COR-L47 (cell line): Measurements from ENCODE around the gene ITPA.

Experiments used
- DNase-seq: peaks from one replicate; lab custom pipeline; 2025; lab: John Stamatoyannopoulos, UW

ITPA gene

DNA sequence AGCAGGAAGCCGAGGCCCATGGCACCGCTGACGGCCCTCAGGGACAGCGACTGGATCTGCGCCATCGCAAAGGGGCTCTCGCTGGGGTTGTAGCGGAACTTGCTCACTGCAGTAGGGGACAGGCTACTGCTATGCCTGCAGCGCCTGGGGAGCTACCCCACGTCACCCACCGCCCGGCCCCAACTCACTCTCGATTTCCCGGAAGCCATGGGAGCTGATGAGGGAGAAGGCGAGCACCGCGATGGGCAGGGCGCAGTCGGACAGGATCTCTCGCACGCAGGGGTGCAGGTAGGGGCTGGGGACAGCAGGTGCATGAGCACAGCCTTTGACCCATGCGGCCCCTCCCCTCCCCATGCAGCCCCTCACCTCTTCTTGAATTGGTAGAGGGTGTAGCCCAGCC lies 19.9 kb downstream of the ITPA start:
- DNase-seq = no peak

GRCh38 chr20:3229798-3230197 lies 20.5 kb downstream of the ITPA start:
- no peak for DNase-seq

DNA sequence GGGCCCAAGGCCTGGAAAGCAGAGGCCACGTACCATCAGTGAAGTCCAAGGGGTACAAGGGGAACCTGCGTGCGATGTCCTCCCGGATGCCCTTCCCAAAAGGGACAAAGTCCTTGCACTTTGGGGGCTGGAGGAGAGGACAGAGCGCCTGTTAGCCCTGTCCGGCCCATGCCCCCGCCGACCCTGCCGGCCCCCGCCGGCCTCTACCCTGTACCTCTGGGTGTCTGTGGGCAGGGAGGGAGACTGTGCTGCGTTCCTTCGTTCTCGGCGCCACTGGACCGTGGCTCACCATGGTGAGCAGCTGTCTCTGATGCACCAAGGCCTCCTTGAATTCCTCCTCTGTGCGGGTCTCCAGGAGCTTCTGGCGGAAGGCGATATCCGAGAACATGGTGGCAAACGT lies 21.8 kb downstream of the ITPA start:
- no peak for DNase-seq

DNA sequence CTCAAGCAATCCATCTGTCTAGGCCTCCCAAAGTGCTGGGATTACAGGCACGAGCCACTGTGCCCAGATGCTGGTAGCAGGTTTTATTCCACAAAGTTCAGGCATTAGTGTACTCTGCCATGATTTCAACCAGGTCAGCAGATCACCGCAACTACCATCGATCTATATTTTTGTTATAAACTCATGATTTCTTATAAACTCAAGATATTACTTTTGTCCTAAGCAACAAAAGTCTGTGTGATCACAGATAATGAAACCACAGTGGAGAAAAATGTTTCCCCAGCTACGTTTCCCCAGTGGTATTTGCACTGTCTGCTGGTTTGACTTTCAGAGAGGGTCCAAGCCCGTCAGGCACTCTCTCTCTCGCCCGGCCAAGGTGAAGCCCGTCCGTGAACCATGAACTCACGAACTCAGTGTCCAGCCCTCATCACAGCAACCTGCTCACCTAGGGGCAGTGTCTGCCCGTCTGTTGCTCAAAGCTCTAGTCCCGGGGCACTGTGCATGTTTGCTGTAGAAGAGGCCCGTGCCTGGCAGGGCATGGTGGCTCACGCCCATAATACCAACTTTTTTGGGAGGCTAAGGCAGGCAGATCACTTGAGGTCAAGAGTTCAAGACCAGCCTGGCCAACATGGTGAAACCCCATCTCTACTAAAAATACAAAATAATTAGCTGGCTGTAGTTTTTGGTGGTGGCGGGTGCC lies 22.7 kb downstream of the ITPA start:
- DNase-seq = no peak

DNA sequence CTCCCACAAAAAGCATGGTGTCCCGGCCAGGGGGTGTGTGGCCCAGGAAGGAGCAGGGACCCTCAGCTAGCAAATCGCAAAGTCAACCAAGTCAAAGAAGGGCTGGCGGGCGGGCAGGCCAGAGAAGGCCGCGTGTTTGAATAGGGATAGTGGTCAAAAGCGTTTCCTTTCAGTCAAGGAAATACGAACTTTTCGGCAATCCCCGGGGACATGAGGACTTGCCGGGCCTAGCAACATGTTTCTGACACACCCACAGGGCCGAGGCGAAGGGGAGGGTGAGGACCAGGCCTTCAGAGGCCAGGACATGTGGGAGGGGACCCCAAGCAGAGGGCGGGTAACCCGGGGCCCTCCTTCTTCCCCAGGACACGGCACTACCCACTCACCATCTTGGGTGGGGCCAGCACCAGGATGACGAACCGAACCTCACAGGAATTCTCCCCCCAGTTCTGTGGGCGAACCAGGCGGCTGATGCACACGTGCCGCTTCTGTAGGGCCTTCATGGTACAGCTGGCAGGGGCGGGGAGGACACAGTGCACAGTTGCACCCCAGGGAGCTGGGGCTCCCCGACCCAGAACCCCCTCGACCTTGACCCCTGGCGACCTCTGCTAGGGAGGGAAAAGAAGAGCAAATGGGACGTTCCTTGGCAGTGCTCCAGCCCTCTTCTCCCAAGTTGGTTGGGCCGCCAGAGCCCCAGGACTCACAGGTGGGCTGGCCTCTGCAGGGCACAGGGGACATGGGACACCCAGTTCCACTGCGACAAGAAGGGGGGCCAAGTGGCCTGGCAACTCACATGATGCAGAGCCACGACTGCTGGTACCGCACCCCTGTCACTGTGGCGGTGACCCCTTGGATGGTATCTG lies 24.1 kb downstream of the ITPA start:
- no peak for DNase-seq

DNA sequence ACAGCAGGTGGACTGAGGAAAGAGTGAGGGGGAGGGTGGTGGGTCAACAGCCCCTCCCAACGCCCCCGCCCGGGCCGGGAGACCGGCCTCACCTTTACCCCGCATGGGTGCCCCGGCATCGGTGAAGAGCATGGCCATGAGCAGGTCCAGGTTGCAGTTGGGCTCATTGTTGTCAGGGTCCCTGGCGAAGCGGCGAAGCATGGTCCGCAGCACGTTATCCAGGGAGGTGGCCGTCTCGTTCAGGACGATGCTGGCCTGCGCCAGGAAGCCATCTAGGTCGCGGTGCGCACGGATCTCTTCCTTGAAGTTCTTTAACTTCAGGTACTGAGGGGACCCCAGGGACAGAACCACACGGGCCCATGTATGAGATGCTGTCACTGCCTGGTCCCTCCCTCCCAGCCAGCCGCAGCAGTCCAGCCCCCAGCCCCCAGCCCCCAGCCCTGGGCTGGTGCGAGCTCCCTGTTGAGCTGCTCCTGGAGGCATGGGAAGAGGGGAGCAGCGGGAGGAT lies 24.7 kb downstream of the ITPA start:
- DNase-seq = no peak

GRCh38 chr20:3235666-3236324 lies 26.5 kb downstream of the ITPA start:
- DNase-seq = no peak

DNA sequence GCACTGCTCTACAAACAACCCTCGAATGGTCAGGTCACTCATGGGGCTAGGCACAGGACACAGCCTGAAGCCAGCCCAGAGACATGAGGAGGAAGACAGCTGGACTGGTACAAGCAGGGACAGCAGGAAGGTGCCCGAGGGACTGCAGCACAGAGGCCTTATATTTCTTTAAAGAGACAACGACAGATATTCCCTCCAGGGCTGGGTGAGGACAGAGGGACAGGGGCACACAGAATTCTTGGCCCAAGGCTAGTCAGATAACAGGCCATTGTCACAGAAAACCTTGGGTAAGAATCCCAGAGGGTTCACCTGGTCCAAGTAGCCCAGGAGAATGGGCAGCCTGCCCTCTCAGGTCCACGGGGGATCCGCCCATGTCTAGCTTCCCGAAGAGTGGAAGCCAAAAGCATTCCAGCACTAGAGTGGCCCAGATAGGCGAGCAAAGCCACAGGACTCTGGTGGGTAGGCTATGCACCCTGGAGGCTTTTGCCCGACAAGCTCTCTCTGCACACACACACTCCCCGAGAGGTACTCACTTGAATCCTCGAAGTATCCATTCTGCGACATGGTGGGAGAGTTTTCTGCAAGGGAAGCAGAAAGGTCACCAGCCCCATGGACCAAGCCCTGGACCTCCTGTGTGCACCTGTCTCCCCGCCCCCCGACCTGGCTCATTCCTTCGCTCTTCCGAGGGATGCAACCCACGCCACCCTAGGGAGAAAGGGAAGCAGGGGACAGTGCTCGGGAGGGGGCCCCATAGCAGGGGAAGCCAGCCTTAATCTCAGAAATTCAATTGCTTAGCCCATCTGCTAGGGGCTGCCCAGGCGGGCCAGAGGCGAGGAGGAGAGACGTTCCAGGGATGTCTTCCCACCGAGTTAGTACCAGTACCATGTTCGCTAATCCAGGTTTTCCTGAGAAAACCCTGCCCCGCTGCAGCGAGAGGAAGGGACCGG lies 28.0 kb downstream of the ITPA start:
- no peak for DNase-seq

GRCh38 chr20:3237958-3238615 lies 28.8 kb downstream of the ITPA start:
- DNase-seq = no peak

DNA sequence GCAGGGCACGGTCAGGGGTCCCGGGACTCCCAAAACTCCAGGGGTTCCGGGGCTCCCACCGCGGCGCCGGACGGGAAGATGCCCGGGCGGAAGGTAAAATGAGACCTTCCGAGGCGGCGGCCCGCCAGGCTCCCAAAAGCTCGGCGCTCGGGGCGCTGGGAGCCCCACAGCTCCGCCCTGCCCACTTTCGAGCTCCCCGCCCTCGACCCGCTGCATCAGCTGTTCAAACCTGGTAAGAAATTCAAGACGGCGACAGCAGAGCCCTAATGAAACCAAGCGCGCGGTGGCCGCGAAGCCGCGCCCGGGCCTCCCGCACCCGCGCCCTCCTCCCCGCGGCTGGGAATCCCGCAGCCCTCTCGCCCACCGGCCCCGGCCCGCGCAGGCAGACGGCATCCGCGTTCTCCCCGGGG lies 29.3 kb downstream of the ITPA start:
- no peak for DNase-seq

DNA sequence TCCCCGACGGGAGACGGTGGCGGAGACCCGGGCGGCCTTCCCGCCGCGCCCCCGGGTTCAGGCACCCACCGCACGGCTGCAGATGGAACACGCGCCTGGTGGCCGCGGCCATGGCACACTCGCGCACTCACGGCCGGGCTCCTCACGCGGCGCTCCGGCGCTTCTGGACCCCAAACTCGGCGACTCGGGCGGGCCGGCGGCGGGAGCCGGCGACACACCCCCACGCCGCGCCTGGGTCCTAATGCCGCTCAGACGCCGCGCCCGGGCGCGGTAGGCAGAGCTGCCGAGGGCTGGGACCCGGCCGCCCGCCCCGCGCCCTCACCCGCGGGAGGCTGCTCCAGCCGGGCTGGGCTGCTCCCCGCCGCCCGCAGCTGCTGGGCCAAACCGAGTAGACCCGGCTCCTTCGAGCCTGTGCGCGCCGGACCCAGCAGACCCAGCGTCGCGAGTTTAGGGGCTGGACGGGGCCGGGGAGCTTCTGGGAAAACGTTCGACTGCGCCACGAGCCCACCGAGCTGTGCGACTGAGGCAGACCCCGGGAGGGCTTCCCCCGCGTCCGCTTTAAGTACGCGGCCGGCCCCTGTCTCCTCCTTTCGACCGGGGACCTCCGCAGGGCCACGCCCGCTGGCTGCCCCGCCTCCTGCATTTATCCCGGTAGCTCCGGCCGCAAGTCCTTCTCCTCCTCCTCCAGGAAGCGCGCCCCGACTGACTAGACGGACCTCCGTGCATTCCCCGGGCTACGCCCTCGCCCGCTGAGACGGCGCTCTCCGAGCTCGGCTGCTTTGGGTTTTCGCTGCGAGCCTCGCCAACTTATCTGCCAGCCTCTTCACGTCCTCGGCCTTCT lies 29.9 kb downstream of the ITPA start, which contains the start of gene SLC4A11:
TSS of gene SLC4A11 (minus strand) at position 165 of the 841 bp plus-strand sequence. CDS start at position 112, 53 bp downstream.
- DNase-seq = no peak

GRCh38 chr20:3239867-3240775 lies 30.8 kb downstream of the ITPA start:
- DNase-seq = no peak

- DNase-seq = no peak
These were observed 31.6 kb downstream of the ITPA start for GRCh38 chr20:3240776-3241363.

- no peak for DNase-seq
These were observed 32.9 kb downstream of the ITPA start for GRCh38 chr20:3242172-3242692.

GRCh38 chr20:3243718-3244358 lies 34.5 kb downstream of the ITPA start:
- DNase-seq = no peak

- no peak for DNase-seq
These were observed 35.3 kb downstream of the ITPA start for GRCh38 chr20:3244613-3245012.

GRCh38 chr20:3245156-3245555 lies 35.9 kb downstream of the ITPA start:
- no peak for DNase-seq

- no peak for DNase-seq
These were observed 36.4 kb downstream of the ITPA start for GRCh38 chr20:3245711-3246110.
